SK-N-SH (cell line): ENCODE data around the gene SYCE1L. TPM values are rescaled to one million over a fixed set of nuclear protein-coding genes. Genes with fewer than 3 reads are reported as not detected.

ENCODE experiments used
- CTCF ChIA-PET: fragments of 300-600, 350-600 bp; formaldehyde crosslinking; extraction: SDS; loops from one replicate; lab custom pipeline; 2021; lab: Yijun Ruan, JAX
- POLR2A ChIA-PET: fragments of 350-600 bp; sonication (Branson Sonifier 250); formaldehyde crosslinking; extraction: SDS; loops from one replicate; lab custom pipeline; 2020; ENCODE audit warnings: antibody characterized with exemption, inconsistent platforms; lab: Yijun Ruan, JAX
- DNase-seq: peaks from one replicate; pipeline ENCODE4 v3.0.0; 2012
- H2AFZ ChIP-seq: fragments of 200-600 bp; sonication (generic); 2 replicates; pipeline ENCODE4 v1.8.1; 2016; ENCODE audit warnings: antibody characterized with exemption, mild to moderate bottlenecking, low read depth
- H3F3A ChIP-seq: fragments of 200-600 bp; sonication (generic); replicated peaks from 2 replicates; pipeline ENCODE3; 2016; ENCODE audit warnings: antibody characterized with exemption, mild to moderate bottlenecking; ENCODE audit not compliant: insufficient read depth
- H3K27ac ChIP-seq, 2 experiments: fragments of 200-500 bp in 1 of 2; fragments of 200-600 bp in 1 of 2; sonication (Bioruptor generic) in 1 of 2; sonication (generic), shearing (Covaris generic) in 1 of 2; 2 replicates each; pipeline versions ENCODE4 v1.5.1 to v1.6.1; 2014 to 2016; ENCODE audit warnings: low read depth in 2 of 2, inconsistent platforms in 1 of 2, low read length in 1 of 2, mild to moderate bottlenecking in 1 of 2, mixed read lengths in 1 of 2
- H3K27me3 ChIP-seq: fragments of 200-600 bp; sonication (generic), shearing (Covaris generic); 2 replicates; pipeline ENCODE4 v1.6.1; 2016; ENCODE audit warnings: mixed run types; ENCODE audit not compliant: insufficient read depth
- H3K36me3 ChIP-seq, 2 experiments: fragments of 200-500 bp in 1 of 2; fragments of 200-600 bp in 1 of 2; sonication (Bioruptor generic) in 1 of 2; sonication (generic) in 1 of 2; replicated peaks in 1 of 2; 2 replicates each; pipeline versions ENCODE3 to v1.5.1; 2014 to 2016; ENCODE audit warnings: low read length in 1 of 2, mild to moderate bottlenecking in 1 of 2; ENCODE audit not compliant: insufficient read depth in 2 of 2, control insufficient read depth in 1 of 2
- H3K4me1 ChIP-seq, 2 experiments: fragments of 200-500 bp in 1 of 2; fragments of 200-600 bp in 1 of 2; sonication (Bioruptor generic) in 1 of 2; sonication (generic), shearing (Covaris generic) in 1 of 2; 2 replicates each; pipeline versions ENCODE4 v1.5.1 to v1.6.1; 2014 to 2016; ENCODE audit warnings: low read depth in 1 of 2, low read length in 1 of 2, mixed run types in 1 of 2; ENCODE audit not compliant: insufficient read depth in 2 of 2, control insufficient read depth in 1 of 2
- H3K4me2 ChIP-seq: fragments of 200-600 bp; sonication (generic), shearing (Covaris generic); 2 replicates; pipeline ENCODE4 v1.6.1; 2017; ENCODE audit warnings: mixed run types
- H3K4me3 ChIP-seq, 2 experiments: fragments of 200-500 bp in 1 of 2; fragments of 200-600 bp in 1 of 2; sonication (Bioruptor generic) in 1 of 2; sonication (generic), shearing (Covaris generic) in 1 of 2; 2 replicates each; pipeline versions ENCODE4 v1.5.1 to v1.8.1; 2014 to 2016; ENCODE audit warnings: low read depth in 2 of 2, inconsistent platforms in 1 of 2, low read length in 1 of 2, mild to moderate bottlenecking in 1 of 2, mixed read lengths in 1 of 2, moderate library complexity in 1 of 2
- H3K79me2 ChIP-seq: fragments of 200-600 bp; sonication (generic); 2 replicates; pipeline ENCODE4 v1.8.1; 2017; ENCODE audit warnings: mild to moderate bottlenecking; ENCODE audit not compliant: insufficient read depth
- H3K9ac ChIP-seq: fragments of 200-600 bp; sonication (generic); 2 replicates; pipeline ENCODE4 v1.6.1; 2017; ENCODE audit warnings: mixed run types
- H3K9me2 ChIP-seq: fragments of 200-600 bp; sonication (generic); 2 replicates; pipeline ENCODE4 v1.6.1; 2017; ENCODE audit warnings: mixed run types
- H3K9me3 ChIP-seq: fragments of 200-600 bp; sonication (generic); 2 replicates; pipeline ENCODE4 v1.6.1; 2017; ENCODE audit warnings: mixed run types, mild to moderate bottlenecking, moderate library complexity
- H4K20me1 ChIP-seq: fragments of 200-600 bp; sonication (generic); 2 replicates; pipeline ENCODE4 v1.6.1; 2017; ENCODE audit warnings: mild to moderate bottlenecking, mixed run types; ENCODE audit not compliant: insufficient read depth
- CHD2 ChIP-seq: fragments of 150-350 bp; IDR thresholded peaks from 2 replicates; pipeline ENCODE4 v1.6.1; 2018; ENCODE audit warnings: low read length; ENCODE audit not compliant: partially characterized antibody
- ELF1 ChIP-seq: IDR thresholded peaks from 2 replicates; pipeline ENCODE4 v1.4.0; 2012
- EZH2phosphoT487 ChIP-seq: fragments of 200-600 bp; sonication (generic); IDR thresholded peaks from 2 replicates; pipeline ENCODE4 v1.6.1; 2017; ENCODE audit warnings: low read depth, mixed run types, mild to moderate bottlenecking, antibody characterized with exemption, moderate library complexity, borderline replicate concordance
- FOSL2 ChIP-seq: IDR thresholded peaks from 2 replicates; pipeline ENCODE4 v1.4.0; 2012; ENCODE audit warnings: low read depth, mild to moderate bottlenecking, moderate library complexity, borderline replicate concordance
- FOXJ3 ChIP-seq: sonication (generic); formaldehyde crosslinking; IDR thresholded peaks from 2 replicates; pipeline ENCODE4 v1.5.1; 2020; ENCODE audit warnings: mild to moderate bottlenecking, missing genetic modification reagents
- FOXM1 ChIP-seq: IDR thresholded peaks from 2 replicates; pipeline ENCODE4 v1.4.0; 2012; ENCODE audit warnings: low read depth, mild to moderate bottlenecking
- GABPA ChIP-seq: IDR thresholded peaks from 2 replicates; pipeline ENCODE4 v1.4.0; 2012; ENCODE audit warnings: low read depth, mild to moderate bottlenecking
- MXI1 ChIP-seq: IDR thresholded peaks from 2 replicates; pipeline ENCODE4 v1.6.1; 2012; ENCODE audit warnings: mild to moderate bottlenecking, low read depth, low read length, improper control_type of control experiment
- NFIC ChIP-seq: IDR thresholded peaks from 2 replicates; pipeline ENCODE4 v1.4.0; 2012; ENCODE audit warnings: borderline replicate concordance
- POLR2AphosphoS5 ChIP-seq: IDR thresholded peaks from 2 replicates; pipeline ENCODE4 v1.6.1; 2012; ENCODE audit warnings: low read depth, low read length
- RCOR1 ChIP-seq: fragments of 150-350 bp; IDR thresholded peaks from 2 replicates; pipeline ENCODE4 v1.6.1; 2017; ENCODE audit warnings: antibody characterized with exemption, low read length
- TEAD4 ChIP-seq: IDR thresholded peaks from 2 replicates; pipeline ENCODE4 v1.4.0; 2012; ENCODE audit warnings: mild to moderate bottlenecking, borderline replicate concordance; ENCODE audit not compliant: insufficient read depth
- WGBS: methylation state at CpG from one replicate; pipeline ENCODE4 v1.1.6; 2017; ENCODE audit warnings: low lambda C conversion rate; 5-methylcytosine and 5-hydroxymethylcytosine counted together
- polyA plus RNA-seq, 3 experiments: library from polyadenylated mRNA; depleted of rRNA; stranded (reverse); fragments of >200 nt; gene quantifications; 2 replicates each; pipeline ENCODE4 v1.2.3, GENCODE V29; 2012
- TF ChIP-seq, protein P1 (sequence below): IDR thresholded peaks from 2 replicates; pipeline ENCODE4; 2012
- TF ChIP-seq, protein P2 (sequence below): IDR thresholded peaks from 2 replicates; pipeline ENCODE4 v1.6.1; 2012; ENCODE audit warnings: mild to moderate bottlenecking, low read depth, low read length, moderate library complexity

Gene SYCE1L
- polyA plus RNA-seq, 1 of the 3 experiments (the other 2 are of a cell fraction), result 3.5 TPM

DNA sequence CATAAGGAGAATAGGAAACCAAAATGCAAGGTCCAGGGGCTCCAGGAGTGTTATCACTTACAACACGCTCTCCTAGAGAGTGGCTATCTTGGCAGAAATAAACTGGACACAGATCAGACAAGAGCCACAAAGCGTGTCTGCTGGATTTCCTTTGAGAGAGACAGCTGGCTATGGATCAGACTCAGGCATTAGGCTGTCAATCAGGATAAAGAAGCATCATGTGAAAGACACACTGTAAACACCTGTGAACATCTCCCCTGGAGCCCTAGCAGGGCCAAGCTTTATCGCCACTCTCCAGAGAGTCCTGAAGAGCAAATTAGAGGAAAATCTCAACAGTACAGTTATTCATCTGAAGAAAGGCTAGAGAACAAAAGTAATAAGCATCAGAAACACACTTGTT, 26.0 kb downstream of the SYCE1L start:
- WGBS, result 88% methylated on average over 3 of the region's 3 CpGs
- CTCF ChIA-PET, result no interaction called here
- TF ChIP-seq GABPA, result no peak
- TF ChIP-seq FOXJ3 (CRISPR knock-in tag), result no peak
- TF ChIP-seq, protein P1, sequence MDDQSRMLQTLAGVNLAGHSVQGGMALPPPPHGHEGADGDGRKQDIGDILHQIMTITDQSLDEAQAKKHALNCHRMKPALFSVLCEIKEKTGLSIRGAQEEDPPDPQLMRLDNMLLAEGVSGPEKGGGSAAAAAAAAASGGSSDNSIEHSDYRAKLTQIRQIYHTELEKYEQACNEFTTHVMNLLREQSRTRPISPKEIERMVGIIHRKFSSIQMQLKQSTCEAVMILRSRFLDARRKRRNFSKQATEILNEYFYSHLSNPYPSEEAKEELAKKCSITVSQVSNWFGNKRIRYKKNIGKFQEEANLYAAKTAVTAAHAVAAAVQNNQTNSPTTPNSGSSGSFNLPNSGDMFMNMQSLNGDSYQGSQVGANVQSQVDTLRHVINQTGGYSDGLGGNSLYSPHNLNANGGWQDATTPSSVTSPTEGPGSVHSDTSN, result no peak
- TF ChIP-seq, all 33 proteins: peak for 0

DNA sequence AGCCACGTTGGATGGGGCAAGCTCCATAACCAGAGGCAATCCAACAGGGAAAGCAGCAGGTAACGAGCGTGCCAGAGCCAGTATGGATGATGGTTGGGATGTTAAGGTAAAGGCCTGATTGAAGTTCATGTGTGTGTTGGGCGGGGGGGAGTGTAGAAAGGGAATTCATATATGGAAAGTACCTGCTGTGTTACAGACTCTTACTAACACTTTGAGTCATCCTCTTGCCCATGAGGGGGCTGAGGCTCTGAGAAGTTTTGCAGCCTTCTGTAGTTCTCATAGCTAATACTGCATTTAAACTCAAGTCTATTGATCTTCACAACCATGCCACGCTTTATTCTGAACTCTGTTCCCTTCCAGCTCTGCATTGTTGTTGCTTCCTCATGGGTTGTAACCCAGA, 28.5 kb downstream of the SYCE1L start:
- POLR2A ChIA-PET, result no interaction called here
- H3K4me1 ChIP-seq, result no peaks in the 10 kb centered on the region
- CTCF ChIA-PET, result interaction anchor here (0.8 to 2.4 kb wide), 3 partner anchors 9 to 775 kb away, joined by 3 to 15 read pairs (median 3); no protein-coding TSS in a partner anchor

More for the DNA sequence above, 26.0 kb downstream of the SYCE1L start:
- Histone ChIP-seq H2AFZ (no peak overlapping the region), H3K4me3 (no peak overlapping the region), H3K27me3 (no peaks in the 10 kb centered on the region), H3K4me2 (no peak overlapping the region), H3K9ac (no peak overlapping the region), H3K4me1 (no peaks in the 10 kb centered on the region), H3K9me2 (no peaks in the 10 kb centered on the region), H4K20me1 (no peaks in the 10 kb centered on the region; the same call in 1 of the 2 replicates), H3F3A (no peaks in the 10 kb centered on the region), H3K9me3 (no peaks in the 10 kb centered on the region), H3K27ac (no peak overlapping the region), H3K36me3 (no peaks in the 10 kb centered on the region), H3K79me2 (no peaks in the 10 kb centered on the region)
- POLR2A ChIA-PET, result no interaction called here
- DNase-seq, result no peak

GRCh38 chr16:77231047-77231446, 31.8 kb downstream of the SYCE1L start:
- TF ChIP-seq ELF1 (no peak), CHD2 (no peak), FOXM1 (no peak), EZH2phosphoT487 (no peak), NFIC (no peak)
- TF ChIP-seq, protein P2, sequence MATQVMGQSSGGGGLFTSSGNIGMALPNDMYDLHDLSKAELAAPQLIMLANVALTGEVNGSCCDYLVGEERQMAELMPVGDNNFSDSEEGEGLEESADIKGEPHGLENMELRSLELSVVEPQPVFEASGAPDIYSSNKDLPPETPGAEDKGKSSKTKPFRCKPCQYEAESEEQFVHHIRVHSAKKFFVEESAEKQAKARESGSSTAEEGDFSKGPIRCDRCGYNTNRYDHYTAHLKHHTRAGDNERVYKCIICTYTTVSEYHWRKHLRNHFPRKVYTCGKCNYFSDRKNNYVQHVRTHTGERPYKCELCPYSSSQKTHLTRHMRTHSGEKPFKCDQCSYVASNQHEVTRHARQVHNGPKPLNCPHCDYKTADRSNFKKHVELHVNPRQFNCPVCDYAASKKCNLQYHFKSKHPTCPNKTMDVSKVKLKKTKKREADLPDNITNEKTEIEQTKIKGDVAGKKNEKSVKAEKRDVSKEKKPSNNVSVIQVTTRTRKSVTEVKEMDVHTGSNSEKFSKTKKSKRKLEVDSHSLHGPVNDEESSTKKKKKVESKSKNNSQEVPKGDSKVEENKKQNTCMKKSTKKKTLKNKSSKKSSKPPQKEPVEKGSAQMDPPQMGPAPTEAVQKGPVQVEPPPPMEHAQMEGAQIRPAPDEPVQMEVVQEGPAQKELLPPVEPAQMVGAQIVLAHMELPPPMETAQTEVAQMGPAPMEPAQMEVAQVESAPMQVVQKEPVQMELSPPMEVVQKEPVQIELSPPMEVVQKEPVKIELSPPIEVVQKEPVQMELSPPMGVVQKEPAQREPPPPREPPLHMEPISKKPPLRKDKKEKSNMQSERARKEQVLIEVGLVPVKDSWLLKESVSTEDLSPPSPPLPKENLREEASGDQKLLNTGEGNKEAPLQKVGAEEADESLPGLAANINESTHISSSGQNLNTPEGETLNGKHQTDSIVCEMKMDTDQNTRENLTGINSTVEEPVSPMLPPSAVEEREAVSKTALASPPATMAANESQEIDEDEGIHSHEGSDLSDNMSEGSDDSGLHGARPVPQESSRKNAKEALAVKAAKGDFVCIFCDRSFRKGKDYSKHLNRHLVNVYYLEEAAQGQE, result no peak
- Histone ChIP-seq H3K4me3 (no peak overlapping the region), H3K4me2 (no peak overlapping the region), H3K36me3 (no peaks in the 10 kb centered on the region), H3K27me3 (no peaks in the 10 kb centered on the region), H3K79me2 (no peaks in the 10 kb centered on the region), H3F3A (no peaks in the 10 kb centered on the region), H3K9me2 (no peaks in the 10 kb centered on the region), H3K27ac (no peak overlapping the region), H3K9ac (no peak overlapping the region), H2AFZ (no peak overlapping the region), H4K20me1 (no peaks in the 10 kb centered on the region), H3K4me1 (no peaks in the 10 kb centered on the region; a peak in 1 of 4 replicates), H3K9me3 (no peaks in the 10 kb centered on the region)
- ChIA-PET CTCF (interaction anchor here (1.4 to 8.8 kb wide), 2 partner anchors 8 to 357 kb away, joined by 4 to 317 read pairs; no protein-coding TSS in a partner anchor), POLR2A (no interaction called here)
- 80% methylated on average over 3 of the region's 3 CpGs for WGBS
- DNase-seq, result no peak

More for the DNA sequence above, 28.5 kb downstream of the SYCE1L start:
- Histone ChIP-seq H3K9ac (no peak overlapping the region), H2AFZ (no peak overlapping the region), H3K79me2 (no peaks in the 10 kb centered on the region), H3K27me3 (no peaks in the 10 kb centered on the region), H4K20me1 (no peaks in the 10 kb centered on the region; the same call in 1 of the 2 replicates), H3K9me3 (no peaks in the 10 kb centered on the region), H3K27ac (no peak overlapping the region), H3K9me2 (no peaks in the 10 kb centered on the region), H3K4me2 (no peak overlapping the region), H3K36me3 (no peaks in the 10 kb centered on the region), H3K4me3 (no peak overlapping the region), H3F3A (no peaks in the 10 kb centered on the region)
- TF ChIP-seq ELF1 (no peak), TEAD4 (no peak), MXI1 (no peak), POLR2AphosphoS5 (no peak), NFIC (no peak), FOSL2 (no peak), RCOR1 (no peak)
- WGBS, result 87% methylated on average over 5 of the region's 5 CpGs
- no peak for DNase-seq
